Activated CD4-positive, CD25-positive, alpha-beta regulatory T cell (primary cell): ENCODE results near the gene YY2.
"Not testable (repeated sequence)": the region's sequence is repeated elsewhere in the genome, so short reads cannot be mapped to it uniquely, and the experiment has no call there.

Source experiments
- DNase-seq, 4 experiments: peaks; one replicate each; lab custom pipeline; 2025; lab: John Stamatoyannopoulos, UW

The YY2 gene

DNA sequence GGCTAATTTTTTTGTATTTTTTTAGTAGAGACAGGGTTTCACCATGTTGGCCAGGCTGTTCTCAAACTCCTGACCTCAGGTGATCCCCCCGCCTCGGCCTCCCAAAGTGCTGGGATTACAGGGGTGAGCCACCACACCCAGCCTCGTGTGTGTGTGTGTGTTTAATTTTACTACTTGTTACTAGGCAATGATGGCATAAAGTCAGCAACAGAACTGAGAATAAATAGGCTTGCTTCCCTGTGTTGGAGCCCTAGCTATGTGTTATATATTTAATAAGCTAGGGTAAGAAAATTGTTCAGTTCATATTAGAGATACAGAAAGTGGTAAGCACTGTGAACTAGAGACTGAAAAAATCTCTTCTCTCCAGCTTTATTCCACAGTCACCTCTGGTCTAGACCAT is 18.4 kb downstream of the YY2 start:
- DNase-seq = not testable (repeated sequence)

DNA sequence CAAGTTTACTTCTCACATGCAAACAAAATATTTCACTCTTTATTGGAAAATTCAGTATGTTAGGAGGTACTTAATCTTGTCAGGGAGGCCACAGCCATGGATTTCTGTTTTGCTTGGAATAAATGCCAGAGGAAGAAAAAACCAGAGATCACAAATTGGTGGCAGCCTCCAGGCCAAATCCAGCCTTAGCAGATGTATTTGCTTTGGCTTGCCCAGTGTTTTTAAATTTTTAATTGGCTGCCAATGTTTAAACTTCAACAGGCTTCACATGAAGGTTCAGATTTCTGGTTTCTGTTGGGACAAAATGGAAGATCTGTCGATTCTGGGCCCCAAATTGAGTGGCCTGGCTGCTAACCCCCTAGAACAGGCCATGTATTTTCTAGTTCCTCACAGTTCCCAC is 19.2 kb downstream of the YY2 start:
- no peak for DNase-seq

DNA sequence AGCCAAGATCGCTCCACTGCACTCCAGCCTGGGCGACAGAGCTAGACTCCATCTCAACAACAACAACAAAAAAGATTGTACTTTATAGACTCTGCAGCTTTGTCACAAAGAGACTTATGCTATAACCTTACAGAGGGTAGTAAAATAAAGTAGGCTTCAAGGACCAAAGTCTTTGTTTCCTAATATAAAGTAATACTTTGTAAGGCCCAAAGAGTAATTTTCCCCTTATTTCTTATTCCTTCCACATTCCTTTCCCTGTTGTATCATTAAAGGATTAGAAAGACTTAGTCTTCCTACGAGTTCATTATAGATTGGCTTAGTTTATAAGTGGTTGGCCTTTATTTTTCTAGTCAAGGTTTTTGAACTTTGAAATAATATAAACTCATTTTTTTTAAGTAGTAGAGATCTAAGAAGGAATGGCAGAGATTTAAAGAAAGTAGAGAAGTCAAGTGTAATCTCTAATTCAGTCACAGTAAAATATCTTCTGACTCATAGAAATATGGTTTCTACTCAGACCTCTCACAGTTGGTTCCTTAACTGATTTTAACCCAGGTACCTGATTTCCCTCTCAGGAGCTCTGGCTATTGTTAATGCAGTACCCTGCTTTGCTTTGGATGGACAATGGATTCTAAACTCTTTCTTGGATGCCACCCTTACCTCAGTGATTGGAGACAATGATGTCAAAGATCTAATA is 26.2 kb downstream of the YY2 start:
- DNase-seq = no peak

DNA sequence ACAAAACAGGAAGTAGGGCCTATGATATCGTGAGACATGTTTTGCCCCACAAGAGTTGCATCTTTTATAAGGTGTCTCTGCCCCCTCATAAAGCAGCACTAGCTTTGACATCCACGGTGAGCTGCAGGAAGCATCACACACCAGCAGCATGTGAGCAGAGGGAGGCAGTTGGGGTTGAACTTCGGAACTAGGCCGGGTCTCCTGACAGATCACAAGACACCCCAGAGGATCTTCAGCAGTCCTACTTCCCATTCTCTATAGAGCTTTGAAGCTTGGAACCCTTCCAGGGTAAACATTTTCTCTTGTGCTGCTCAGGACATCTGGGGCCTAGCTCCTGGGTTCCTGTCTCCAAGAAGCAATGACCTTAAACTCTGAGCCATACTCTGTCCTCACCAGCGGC is 27.5 kb downstream of the YY2 start:
- no peak for DNase-seq

DNA sequence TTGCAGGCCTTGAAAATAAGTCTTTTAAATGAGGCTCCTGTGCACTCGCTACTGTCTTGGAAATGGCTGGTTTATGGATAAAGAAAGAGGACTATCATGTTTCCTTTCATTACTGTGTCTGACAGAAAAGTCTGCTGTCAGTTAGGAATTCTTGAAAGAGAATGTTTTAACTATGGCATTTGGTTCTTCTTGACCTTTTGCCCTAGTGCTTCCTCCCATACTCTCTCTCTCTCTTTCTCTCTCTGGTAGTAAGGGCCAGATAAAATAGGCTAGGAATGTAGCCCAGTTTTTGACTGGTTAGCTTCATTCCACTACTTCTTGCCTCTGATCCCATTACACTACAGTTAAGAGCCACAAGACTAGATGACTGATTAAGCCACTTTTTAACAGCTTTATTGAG is 29.8 kb downstream of the YY2 start:
- DNase-seq = no peak

DNA sequence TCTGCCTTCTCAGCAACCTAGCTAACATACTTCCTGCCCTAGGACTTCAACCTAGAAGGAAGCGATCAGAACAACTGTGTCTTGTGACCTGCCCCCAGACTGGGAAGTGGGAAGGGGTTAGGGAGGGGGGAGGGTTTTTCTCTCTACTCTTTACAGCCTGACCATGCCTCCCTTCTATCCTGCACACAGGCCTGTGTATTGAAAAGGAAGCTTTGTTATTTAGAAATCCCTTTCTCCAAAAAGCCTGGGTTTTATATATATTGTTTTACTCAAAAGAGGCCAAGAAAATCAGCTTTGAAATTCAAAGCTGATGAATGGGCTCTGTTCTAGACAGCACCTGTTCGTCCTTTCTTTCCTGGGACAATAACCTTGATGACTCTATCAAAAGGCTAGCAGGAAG is 49.5 kb downstream of the YY2 start:
- no peak for DNase-seq

DNA sequence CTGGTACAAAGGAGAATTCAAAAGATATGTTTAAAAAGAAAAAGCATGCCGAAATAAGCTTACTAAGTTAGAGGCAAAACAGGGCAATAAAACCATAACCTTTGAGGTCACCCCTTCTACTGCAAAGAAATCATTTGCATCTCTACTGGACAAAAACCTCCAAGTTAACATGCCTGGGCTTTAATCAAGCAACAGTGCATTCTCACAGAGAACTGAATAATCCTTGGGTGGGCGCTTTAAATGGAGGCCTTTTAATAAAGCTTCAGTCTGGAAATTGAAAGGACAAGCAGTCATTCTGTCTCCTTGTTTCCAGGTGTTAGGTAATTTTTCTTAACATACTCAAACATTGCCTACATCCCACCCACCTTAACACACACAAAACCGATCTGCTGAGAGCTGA is 50.2 kb downstream of the YY2 start:
- no peak for DNase-seq

DNA sequence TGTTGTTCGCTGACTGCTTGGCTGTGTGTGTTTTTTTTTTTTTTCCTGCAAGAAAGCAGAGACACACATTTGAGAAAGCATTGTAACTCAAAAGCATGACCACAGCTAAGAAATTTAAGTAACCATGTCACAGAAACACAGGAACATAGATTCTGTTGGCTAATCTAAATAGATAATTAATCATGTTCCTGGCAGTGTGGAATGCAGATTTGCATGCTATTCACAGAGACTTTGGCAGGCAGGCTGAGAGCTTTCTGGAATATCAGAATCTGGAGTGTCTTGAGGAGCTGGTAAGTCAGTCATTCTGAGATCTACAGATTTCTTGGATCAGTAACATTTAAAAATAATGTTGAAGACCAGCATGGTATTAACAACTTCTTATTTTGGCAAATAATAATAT is 51.5 kb downstream of the YY2 start:
- DNase-seq = no peak
